Measurements from ENCODE around the gene SLC25A13.

The SLC25A13 gene

DNA sequence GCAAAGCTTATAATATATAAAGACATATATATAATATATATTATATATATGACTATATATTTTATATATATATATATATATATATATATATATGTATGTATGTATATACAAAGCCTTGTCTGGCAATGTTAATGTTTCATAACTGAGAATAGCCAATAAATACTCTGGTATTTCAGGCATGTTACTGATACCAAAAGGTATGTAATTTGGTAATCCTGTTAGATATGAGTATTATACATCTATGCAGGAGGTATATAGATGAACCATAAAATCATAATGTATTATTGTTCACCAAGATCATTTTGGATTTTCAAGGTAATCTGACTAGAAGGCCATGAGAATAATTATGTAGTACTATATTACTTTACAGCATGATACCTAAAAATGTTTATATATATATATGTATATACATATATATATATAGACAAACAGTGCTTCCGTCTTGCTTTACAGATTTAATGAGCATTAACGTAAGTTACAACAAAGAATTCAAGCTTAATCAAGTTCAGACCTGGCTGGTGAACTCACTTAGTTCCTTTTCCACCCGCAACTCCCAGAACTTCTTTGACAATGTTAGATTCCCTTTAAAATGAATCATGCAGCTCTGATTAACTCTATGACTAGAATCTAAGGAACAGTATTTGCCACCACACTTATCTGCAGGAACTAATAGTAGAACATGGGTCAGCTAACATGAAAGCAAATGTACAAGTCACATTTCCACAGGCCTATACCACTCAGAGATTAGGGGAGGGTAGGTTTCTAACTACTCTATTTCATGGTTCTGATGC is 82.7 kb downstream of the SLC25A13 start:
- no peak for DNase-seq

DNA sequence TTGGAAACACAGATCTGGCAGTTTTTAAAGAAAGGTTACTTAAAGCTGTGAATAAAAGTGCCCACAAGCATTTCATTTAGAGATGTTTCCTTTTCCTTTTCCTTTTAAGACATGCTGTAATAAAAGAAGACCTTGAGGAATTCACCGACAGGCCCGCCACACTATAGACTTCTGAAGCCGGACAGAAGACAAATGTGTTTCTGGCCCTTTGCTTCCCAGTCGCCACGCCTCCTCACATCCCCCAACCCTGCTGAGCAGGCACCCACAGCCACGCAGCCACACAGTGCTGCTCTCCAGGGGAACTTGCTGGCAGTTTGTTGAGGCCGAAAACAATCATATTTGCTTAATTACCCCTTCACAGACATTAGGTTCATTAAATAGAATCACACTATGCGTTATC is 83.4 kb downstream of the SLC25A13 start:
- DNase-seq = no peak

DNA sequence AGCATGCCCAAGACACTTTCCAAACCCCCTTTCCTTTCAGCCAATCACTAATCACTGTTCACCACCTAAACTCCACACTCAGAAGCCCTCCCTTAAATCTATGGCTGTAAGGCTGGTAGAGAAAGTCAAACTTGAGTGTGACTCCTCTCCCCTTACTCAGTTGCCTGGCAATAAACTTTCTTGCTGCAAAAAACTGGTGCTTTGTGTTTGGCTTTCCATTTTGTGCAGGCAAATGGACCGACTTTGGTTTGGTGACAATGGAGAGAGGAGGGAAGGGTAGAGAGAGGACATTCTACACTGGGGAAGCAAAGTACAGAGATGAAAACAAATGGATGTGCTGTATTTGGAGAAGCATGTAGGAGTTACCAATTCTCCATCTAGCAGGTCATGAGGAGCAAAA is 84.9 kb downstream of the SLC25A13 start:
- DNase-seq = no peak

DNA sequence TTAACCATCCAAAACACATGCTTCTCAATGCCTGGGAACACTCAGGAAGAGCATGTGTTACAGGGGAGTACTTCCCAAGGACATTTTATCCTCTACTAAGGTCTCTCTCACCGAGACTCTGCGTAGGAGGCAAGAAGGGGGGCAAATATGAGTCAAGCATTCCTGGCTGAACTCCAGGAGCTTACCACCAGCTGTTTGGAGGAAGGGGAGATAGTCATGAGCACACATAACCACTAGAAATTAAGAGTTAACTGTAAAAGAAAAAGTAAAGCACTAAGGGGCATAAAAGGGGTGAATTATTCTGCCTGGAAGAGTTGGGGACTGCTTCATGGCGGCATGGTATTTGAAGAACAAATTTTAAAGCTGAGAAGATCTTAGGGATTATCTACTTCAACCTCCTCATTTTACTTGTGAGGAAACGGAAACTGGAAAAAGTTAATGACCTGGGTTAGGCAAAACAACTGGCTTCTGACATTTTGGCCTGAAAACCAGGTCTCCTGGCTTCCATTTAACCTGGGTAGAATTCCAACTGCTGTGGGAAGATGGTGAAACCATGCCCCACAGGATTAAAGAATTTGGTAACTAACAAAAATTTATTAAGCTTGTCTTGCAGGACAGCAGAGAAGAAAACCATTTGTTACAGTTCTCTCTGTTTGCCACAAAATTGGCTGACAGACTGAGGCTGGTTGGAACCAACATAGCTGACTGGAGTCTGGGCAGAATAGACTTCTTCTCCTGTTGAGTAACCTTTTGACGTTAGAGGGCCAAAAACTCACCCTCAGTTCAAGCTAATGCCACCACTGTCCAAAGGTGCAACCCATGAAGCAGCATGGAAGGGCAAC is 85.5 kb downstream of the SLC25A13 start:
- no peak for DNase-seq

DNA sequence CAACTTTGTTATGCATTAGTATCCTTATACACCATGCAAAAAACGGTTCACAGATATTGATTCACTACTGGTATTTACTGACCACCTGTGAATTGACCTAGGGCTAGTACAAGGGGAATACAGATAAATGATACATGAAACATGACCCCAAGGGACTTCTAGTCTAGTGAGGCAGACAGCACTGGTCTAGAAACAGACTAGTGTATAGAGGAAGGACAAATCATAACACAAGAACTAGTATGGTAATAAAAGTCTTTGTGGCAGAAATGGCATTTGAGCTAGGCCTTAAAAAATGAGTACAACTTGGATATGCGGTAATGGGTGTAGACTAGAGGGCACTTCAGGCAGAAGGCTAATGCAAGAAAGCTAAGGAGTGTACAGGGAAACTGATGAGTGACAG is 86.6 kb downstream of the SLC25A13 start:
- no peak for DNase-seq

DNA sequence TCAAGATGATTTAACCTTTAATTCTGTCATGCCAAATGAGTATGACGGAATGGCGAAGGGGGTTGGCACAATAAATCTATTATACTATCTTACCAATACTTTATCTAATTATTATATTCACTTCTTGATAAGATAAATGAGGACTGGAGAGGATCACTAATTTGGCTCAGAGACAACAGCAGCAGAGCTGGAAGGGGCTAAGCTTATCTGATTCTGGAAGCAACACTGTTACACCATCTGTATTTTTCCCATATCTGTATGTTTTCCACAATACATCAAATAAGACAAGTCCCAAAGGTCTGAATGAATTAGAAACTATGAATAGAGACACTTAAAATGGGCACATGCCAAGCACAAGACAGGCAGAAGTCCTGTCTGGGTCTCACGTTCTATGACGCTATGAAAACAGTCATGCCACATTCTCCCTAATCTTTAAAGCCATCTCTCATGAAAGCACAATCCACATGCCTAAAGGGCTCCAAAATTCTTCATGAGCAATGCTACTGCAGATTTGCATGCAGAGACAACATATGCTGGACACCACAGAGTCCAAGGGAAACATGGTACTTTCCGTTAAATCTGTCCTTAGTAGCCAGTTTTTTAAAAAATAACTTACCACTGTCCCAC is 88.3 kb downstream of the SLC25A13 start:
- DNase-seq = no peak

DNA sequence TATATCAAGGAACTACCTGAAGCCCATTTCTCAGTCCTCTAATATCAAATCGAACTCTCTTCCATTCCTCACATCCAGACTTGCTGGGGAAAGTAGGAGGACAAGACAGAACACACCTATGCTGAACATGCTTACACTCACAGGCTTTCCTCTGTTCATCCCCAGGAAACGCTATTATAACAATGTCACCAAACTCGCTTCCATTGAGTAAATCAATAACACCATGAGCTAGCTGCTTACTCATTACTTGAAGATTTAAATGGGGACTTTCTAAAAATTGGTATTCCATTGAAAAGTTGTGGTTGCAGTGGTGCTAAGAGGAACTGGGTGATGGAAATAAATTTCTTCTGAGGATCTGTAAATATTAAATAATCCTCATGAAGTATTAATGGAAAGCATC is 88.8 kb downstream of the SLC25A13 start:
- no peak for DNase-seq

DNA sequence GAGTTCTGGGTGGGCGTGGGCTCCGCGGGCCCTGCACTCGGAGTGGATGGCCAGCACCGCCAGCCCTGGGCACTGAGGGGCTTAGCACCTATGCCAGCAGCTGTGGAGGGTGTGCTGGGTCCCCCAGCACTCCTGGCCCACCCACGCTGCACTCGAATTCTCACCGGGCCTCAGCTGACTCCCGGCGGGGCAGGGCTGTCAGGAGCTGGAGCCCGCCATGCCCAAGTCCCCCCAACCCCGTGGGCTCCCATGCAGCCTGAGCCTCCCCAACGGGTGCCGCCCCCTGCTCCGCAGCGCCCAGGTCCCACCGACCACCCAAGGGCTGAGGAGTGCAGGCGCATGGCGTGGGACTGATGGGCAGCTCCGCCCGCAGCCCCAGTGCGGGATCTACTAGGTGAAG is 93.1 kb downstream of the SLC25A13 start:
- no peak for DNase-seq

DNA sequence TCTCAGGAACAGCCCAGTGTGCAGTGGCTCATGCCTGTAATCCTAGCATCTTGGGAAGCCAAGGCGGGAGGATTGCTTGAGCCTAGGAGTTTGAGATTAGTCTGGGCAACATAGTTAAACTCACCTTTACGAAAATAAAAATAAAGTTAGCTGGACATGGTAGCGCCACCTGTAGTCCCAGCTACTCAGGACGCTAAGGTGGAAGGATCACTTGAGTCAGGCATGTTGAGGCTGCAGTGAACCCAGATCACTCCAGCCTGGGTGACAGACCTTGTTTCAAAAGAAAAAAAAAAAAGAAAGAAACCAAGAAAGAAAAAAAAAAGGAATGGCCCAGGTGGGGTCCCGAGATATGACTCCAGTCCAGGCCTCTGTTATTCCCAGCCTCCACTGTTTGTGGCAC is 96.6 kb downstream of the SLC25A13 start:
- no peak for DNase-seq

DNA sequence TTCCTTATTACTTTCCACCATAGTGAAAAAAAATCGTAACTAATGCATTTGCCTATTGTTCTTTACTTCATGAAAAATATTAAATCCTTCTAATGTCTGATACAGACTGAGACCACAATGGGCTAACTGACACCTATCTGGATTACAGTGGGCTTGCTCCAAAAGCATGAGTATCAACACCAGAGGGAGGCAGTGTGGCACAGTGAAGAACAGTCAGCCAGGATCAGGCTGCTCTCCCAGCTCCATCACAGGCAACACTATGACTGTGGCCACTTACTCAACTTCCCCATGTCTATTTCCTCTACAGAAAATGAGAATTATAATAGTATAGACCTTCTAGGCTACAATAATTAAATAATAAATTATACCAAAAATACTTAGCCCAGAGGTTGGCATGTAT is 97.2 kb downstream of the SLC25A13 start:
- no peak for DNase-seq

DNA sequence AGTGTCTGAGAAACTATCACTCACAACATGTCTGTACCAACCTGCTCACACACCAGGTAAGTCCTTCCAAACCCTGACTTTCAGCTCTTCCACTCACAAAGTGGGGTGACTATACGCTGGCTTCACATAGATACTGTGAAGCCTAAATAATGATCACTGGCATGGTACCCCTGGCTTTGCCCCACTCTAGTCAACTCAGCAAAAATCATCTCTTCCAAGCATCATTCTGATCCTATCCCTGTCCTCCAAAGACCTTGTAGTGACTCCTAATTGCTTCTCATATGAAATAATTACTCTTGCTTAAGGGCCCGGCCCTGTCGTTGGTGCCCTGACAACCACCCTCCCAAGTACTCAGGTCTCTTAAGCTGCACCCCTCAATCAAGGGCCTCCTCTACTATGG is 97.8 kb downstream of the SLC25A13 start:
- DNase-seq = no peak

DNA sequence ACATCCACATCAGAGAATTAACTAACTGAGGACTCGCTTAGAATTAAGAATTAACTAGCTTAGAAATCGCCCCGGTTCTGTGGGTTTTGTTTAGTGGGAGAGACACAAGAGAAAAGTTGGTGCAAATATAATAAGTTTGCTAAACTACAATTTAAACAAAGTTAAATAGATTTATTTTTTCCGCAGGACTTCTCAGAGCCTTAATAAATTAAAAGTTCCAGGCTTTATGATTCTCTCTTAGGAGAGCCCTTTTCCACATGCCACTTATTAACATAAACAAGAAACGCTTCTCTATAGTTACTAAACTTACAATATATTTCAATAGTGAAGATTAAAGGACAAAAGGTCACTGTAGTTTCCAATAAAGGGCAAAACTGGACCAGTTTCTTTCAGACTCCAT is 100.0 kb downstream of the SLC25A13 start:
- no peak for DNase-seq

DNA sequence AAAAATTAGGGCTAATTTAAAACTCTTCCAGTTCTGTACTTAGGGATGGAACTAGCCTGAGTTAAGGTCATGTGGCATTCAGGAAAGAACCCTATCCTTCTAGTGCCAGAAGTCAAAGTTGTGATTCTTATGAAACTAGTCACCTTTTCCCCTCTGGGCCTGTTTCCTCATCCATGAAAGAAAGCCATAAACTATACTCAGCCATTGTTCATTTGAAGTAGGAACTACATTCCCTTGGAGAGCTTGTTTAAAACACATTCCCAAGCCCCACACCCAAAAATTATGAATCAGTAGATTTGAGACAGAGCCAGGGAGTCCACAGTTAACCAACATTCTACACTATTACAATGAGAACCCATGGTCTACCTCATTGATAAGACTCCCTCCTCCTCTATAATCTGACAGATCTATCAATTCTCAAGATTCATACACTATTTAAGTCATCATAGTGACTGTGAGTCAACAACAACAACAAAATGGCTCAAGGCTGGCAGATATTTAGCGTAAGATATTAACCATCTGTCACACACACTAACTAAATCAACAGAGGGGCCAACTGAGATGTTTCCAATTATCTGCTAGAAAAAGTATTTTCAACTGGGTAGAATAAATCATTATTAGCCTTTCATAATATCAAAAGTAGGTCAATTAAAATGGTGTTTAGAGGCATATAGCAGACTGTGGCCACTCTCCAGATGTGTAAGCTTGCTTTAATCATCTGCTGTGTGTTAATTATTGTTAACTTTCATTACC is 102.3 kb downstream of the SLC25A13 start:
- no peak for DNase-seq

DNA sequence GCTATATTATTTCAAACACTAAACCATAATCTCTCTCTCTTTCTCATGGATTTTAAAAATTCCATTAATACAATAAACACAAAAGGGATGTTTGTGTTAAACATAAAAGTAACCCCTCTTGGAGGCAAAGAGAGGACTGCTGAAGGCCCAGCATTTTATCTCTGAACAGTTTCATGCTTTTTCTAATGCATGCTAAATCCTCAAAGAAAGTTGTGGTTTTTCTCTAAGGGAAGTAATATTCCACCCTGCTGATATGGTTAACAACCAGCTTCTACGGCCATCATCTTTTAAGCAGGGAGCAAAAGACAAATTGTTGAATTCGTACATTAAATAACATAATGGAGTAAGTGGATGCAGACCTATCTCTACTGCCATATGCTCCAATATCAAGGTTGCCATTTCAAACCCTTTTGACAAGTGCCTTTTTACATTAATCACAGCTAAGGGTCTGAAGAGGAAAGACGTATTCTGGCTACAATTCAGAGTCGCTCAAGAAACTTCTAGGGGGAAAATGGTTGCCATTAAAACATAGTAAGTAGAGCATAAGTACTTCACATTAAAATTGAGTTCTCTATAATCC is 103.1 kb downstream of the SLC25A13 start:
- no peak for DNase-seq

DNA sequence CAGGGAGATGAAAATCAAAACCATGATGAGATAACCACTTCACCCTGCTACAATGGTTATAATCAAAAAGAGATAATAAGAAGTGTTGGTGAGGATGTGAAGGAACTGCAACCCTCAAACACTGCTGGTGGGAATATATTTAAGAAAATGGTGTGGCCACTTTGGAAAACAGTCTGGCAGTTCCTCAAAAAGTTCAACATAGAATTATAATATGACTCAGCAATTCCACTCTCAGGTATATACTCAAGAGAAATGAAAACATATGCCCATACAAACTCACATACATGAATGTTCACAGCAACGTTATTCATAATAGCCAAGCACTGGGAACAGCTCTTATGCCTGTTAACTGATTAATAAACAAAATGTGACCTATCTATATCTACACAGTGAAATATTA is 104.8 kb downstream of the SLC25A13 start:
- DNase-seq = no peak

DNA sequence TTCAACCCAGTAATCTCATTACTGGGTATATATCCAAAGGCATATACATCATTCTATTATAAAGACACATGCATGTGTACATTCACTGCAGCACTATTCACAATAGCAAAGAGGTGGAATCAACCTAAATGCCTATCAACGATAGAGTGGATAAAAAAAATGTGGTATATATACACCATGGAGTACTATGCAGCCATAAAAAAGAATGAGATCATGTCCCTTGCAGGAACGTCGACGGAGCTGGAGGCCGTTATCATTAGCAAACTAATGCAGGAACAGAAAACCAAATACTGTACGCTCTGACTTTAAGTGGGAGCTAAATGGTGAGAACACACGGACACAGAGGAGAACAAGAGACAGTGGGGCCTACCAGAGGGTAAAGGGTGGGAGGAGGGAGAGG is 105.5 kb downstream of the SLC25A13 start:
- DNase-seq = no peak

DNA sequence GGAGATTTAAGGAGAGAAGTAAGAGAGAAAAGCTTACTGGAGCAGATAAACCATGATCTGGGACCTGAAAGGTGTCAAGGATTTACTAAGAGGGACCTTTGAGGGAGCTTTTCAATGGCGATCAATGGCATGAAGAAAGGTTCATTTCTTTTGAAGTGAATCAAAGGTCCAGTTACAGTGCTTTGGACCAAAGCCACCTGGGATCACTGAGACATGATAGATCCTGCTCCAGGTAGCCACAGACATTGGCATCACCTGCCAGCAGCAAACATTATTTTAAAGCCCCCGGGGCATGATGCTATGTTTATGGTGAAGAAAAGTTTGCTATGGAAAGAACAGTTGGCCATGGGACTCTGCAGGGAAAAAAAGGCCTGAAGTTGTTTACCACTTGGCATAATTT is 109.4 kb downstream of the SLC25A13 start:
- no peak for DNase-seq

DNA sequence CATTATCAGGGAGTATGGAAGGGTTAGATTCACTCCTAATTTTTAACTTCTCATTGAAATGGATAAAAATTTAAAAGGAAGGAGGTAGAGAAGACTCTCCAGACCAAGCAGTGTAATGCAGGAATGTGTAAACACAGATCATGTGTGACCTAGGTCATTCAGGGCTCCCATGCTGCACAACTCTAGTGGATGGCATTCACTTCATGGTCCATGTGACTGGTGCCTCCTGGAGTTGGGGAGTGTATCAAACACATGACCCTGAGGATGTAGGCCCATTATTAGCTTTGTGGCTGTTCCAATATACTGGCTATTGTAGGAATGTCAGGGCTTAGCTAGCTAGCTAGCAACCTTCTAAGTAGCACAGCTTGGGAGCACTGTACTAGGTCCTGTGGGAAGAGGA is 109.9 kb downstream of the SLC25A13 start:
- no peak for DNase-seq

DNA sequence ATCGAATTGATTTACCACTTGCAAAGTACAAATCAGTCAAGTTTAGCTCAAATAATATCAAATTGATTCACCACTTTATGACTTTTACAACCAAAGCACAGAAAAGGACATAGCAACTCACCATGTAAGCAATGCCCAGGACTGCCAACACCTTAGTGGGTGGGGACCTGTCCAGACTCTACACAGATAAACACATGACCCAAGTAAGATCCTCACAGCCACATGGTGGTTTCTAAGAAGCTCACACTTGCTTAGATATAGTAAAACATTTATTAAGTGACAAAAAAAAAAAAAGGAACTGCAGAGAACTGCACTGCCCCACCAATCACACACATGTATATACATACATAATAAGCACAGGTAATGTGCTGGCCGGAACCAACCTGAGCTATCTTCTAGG is 116.2 kb downstream of the SLC25A13 start:
- no peak for DNase-seq

DNA sequence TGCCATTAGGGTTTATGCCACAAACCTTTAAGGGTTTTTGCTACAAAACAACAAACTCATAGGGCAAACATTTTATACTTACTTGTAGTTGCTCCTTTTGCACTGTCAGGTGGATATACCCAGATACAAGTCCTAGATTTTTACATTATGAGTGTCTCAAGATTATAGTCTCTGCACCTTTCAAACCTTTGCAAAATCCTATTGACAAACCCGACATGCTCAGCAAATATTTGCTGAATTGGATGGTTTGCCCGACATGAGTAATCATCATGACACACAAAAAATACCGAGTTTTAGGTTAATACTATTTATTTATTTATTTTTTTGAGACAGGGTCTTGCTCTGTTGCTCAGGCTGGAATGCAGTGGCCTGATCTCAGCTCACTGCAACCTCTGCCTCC is 117.3 kb downstream of the SLC25A13 start:
- DNase-seq = no peak

DNA sequence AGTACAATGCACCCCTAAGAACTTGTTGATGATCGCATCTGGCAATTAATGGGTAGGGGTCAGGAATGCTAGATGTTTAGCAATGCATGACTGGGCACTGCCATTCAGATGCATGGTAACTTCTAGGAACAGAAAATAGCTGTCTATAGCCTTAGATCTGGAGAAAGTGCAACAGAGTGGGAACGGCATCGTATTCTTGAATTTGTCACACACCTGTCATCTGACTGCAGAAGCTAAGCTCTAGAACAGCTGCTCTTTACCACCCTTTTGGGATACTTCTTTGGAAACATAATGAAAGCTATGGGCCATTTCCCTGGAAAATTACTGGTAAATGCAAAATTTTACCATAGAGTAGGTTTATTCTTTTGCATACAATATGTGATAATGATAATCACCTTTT is 118.1 kb downstream of the SLC25A13 start:
- no peak for DNase-seq

DNA sequence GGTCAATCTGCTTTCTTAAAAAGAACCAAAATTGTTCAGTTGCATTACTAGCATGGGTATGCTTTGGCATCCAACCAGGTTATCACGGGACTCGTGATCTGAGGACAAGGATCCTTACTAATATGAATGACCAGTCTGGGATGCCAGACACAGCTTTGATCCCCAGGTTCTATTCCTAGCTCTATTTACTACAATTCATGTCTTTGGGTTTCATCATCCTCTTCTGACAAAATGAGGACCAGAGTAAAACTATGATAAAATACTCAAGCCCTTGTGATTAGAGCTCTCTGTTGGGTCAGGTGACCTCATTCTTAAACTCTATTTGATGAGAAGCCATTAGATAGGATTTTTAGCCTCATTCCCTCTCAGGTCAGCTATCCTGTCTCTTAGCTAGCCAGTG is 119.8 kb downstream of the SLC25A13 start:
- no peak for DNase-seq

DNA sequence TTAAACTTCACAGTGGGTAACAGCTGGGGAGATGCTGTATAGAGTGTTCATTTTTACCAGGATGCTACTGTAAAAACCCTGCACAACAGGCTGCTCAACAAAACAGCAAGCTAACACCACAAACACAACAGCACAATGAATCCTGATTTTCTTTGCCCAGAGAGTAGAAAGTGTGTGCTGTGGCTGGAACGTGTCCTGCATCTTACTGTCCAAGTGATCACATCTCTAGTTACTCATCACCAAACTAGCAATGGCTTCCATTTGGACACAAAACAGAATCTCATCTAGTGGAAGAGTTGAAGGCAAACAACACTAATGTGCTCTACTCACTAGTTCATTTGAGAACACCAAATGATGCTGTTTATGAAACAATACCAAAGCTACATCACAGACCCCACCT is 121.2 kb downstream of the SLC25A13 start:
- no peak for DNase-seq

All from stimulated activated CD4-positive, alpha-beta T cell treated with anti-CD3 and anti-CD28 coated beads, Interleukin-4, amount 100 ng/mL, for 4 hours (primary cell).